SHP77 (cell line): ENCODE measurements around the gene SIGLEC15.

Source experiments
- DNase-seq, 2 experiments: peaks; one replicate each; lab custom pipeline; 2025; lab: John Stamatoyannopoulos, UW

SIGLEC15 gene

GRCh38 chr18:45879681-45880655 is 54.5 kb downstream of the SIGLEC15 start:
- peak; percentile 30 to 54 for DNase-seq

DNA sequence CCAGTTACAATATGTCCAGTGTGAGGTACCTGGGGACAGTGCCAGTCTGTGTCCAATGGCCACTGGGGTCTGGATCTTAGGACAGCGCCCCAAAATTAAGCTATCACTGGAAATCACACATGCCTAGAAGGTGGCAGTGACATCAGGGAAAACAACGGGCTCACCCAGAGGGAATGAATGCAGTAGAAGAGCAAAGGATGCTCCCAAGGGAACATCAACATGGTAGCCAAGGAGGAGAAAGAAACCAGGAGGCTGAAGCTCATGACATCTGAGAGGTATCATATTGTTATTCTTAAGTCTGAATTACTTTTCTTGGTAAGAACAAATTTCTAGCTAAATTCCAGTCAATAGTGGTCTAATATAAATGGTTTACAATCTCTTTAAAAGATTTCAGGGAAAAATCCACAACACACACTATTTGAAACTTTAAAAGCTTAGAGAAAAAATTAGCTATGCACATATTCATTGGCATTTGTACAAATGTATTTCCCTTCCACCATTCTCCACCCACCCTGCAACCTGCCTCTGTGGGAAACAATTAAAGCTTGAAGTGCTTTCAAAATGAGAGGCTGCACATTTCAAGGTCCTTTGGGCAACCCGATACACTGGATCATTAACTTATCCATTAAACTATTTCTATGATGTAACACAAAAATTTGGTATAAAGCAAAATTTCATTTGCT is 55.5 kb downstream of the SIGLEC15 start:
- DNase-seq: no peak

DNA sequence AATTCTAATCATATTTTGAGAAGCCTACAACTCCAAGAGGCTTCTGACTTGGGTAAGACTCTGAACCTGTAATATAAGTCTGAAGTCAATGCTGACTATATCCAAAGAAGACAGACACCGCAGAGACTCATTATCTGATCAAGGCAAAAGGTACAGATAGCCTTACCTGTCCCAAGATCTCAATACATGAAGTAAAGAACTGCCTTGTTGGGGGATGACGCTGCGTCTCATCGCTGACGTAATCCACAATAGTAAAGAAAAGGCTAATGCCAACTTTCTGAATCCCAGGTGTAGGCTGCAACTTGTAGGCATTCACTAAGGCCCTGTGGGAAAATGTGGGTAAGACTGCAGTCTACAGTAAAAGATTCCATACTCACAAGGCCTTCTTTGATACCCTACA is 62.1 kb downstream of the SIGLEC15 start:
- no peak for DNase-seq

GRCh38 chr18:45889419-45890064 is 64.1 kb downstream of the SIGLEC15 start:
- no peak for DNase-seq

- DNase-seq: no peak
These were observed 65.1 kb downstream of the SIGLEC15 start for GRCh38 chr18:45890606-45891005.

DNA sequence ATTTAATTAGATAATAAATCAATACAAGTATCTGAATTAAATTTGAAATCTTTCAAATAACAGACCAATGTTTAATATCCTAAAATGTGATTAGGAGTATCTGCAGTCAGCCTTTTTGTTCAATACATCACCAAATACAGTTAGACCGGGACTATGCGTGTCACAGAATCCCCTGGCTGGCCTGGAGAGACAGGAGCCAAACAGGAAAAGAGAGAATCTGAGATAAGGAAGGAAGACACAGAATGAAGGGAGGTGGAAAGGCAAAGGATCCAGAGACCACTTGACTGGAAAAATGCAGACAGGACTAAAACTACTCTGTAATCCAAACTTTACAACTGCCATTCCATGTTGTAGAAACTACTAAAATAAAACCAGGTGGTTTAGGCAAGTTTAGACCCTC is 66.3 kb downstream of the SIGLEC15 start:
- DNase-seq: no peak
